C4-2B (cell line): ENCODE data around the gene APOL2.
"Not testable (repeated sequence)": the region's sequence is repeated elsewhere in the genome, so short reads cannot be mapped to it uniquely, and the experiment has no call there.

Source experiments
- CTCF ChIP-seq: fragments of 450-650 bp; conservative IDR thresholded peaks from 2 replicates; pipeline ENCODE4 v1.5.1; 2017; ENCODE audit warnings: mild to moderate bottlenecking
- ZFX ChIP-seq: fragments of 450-650 bp; IDR thresholded peaks from 2 replicates; pipeline ENCODE4 v1.6.1; 2017

- TF ChIP-seq CTCF, ZFX: not testable (repeated sequence)
Observed at GRCh38 chr22:36255572-36255971, 16.2 kb upstream of the APOL2 start.
